DND-41 (cell line): ENCODE data around the gene BCKDHB.
"Not testable (repeated sequence)": the region's sequence is repeated elsewhere in the genome, so short reads cannot be mapped to it uniquely, and the experiment has no call there.

Source experiments
- ATAC-seq: fragments of 200-7000 bp; cut with Tn5 transposase; 3 replicates; pipeline ENCODE4 v1.9.1; 2021; ENCODE audit warnings: low read depth; ENCODE audit not compliant: insufficient read depth
- DNase-seq: peaks from one replicate; pipeline ENCODE4 v3.0.0-alpha.2; 2020
- H2AFZ ChIP-seq: 2 replicates; pipeline ENCODE4 v1.6.0; 2012; ENCODE audit warnings: low read depth, low read length
- H3K27ac ChIP-seq: 2 replicates; pipeline ENCODE4 v1.5.1; 2012; ENCODE audit warnings: low read length, inconsistent platforms
- H3K27me3 ChIP-seq: fragments of 200-600 bp; sonication (generic); 2 replicates; pipeline ENCODE4 v1.6.0; 2012; ENCODE audit warnings: low read length, mild to moderate bottlenecking, inconsistent platforms; ENCODE audit not compliant: insufficient read depth, poor library complexity
- H3K36me3 ChIP-seq: 2 replicates; pipeline ENCODE4 v1.5.1; 2012; ENCODE audit warnings: low read length, inconsistent platforms; ENCODE audit not compliant: insufficient read depth
- H3K4me1 ChIP-seq: 2 replicates; pipeline ENCODE4 v1.5.1; 2012; ENCODE audit warnings: mild to moderate bottlenecking, low read length; ENCODE audit not compliant: insufficient read depth
- H3K4me2 ChIP-seq: 2 replicates; pipeline ENCODE4 v1.6.0; 2012; ENCODE audit warnings: mild to moderate bottlenecking, moderate library complexity, low read length, inconsistent platforms; ENCODE audit not compliant: insufficient read depth
- H3K4me3 ChIP-seq, 2 experiments: fragments of 200-600 bp in 1 of 2; shearing (Covaris generic) in 1 of 2; 2 replicates each; pipeline ENCODE4 v1.5.1; 2012 to 2016; ENCODE audit warnings: inconsistent platforms in 2 of 2, low read length in 2 of 2, mild to moderate bottlenecking in 2 of 2, low read depth in 1 of 2, moderate library complexity in 1 of 2
- H3K79me2 ChIP-seq: 2 replicates; pipeline ENCODE4 v1.6.0; 2012; ENCODE audit warnings: low read length, inconsistent platforms; ENCODE audit not compliant: insufficient read depth
- H3K9ac ChIP-seq: 2 replicates; pipeline ENCODE4 v1.6.0; 2012; ENCODE audit warnings: low read depth, mild to moderate bottlenecking, inconsistent platforms, low read length, moderate library complexity
- H3K9me3 ChIP-seq: 2 replicates; pipeline ENCODE4 v1.5.1; 2012; ENCODE audit warnings: low read length, moderate library complexity, mild to moderate bottlenecking, inconsistent platforms; ENCODE audit not compliant: insufficient read depth, severe bottlenecking
- H4K20me1 ChIP-seq: 2 replicates; pipeline ENCODE4 v1.6.0; 2012; ENCODE audit warnings: low read length; ENCODE audit not compliant: insufficient read depth
- EZH2 ChIP-seq: IDR thresholded peaks from 3 replicates; pipeline ENCODE4 v1.6.1; 2012; ENCODE audit warnings: borderline replicate concordance, low read depth, mild to moderate bottlenecking, moderate library complexity, low read length, inconsistent platforms; ENCODE audit not compliant: severe bottlenecking
- TF ChIP-seq, protein P1 (sequence below): IDR thresholded peaks from 2 replicates; pipeline ENCODE4 v1.5.1; 2012; ENCODE audit warnings: borderline replicate concordance, low read length, moderate library complexity, mild to moderate bottlenecking; ENCODE audit not compliant: poor library complexity, severe bottlenecking; ENCODE audit errors: extremely low read depth

Gene BCKDHB

DNA sequence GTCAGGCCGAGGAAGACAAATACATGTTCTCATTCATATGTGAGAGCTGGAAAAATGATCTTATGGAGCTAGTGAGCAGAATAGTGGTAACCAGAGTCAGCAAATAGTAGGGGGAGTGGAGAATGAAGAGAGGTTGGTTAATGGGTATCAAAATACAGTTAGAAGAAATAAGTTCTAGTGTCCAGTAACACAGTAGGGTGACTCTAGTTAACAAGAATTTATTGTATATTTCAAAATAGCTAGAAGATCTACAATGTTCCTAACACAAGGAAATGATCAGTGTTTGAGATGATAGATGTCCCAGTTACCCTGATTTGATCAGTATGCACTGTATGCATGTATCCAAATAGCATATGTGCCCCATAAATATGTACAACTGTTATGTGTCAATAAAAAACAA, 128.4 kb downstream of the BCKDHB start:
- Histone ChIP-seq H3K36me3 (no peaks in the 10 kb centered on the region), H3K27me3 (no peaks in the 10 kb centered on the region), H3K9ac (no peak overlapping the region), H3K4me1 (no peaks in the 10 kb centered on the region), H3K27ac (no peak overlapping the region), H3K4me2 (no peak overlapping the region), H3K79me2 (no peaks in the 10 kb centered on the region), H3K9me3 (no peaks in the 10 kb centered on the region), H2AFZ (no peak overlapping the region), H4K20me1 (no peaks in the 10 kb centered on the region), H3K4me3 (no peak overlapping the region)
- no peak for DNase-seq
- TF ChIP-seq EZH2 = no peak
- TF ChIP-seq, protein P1, sequence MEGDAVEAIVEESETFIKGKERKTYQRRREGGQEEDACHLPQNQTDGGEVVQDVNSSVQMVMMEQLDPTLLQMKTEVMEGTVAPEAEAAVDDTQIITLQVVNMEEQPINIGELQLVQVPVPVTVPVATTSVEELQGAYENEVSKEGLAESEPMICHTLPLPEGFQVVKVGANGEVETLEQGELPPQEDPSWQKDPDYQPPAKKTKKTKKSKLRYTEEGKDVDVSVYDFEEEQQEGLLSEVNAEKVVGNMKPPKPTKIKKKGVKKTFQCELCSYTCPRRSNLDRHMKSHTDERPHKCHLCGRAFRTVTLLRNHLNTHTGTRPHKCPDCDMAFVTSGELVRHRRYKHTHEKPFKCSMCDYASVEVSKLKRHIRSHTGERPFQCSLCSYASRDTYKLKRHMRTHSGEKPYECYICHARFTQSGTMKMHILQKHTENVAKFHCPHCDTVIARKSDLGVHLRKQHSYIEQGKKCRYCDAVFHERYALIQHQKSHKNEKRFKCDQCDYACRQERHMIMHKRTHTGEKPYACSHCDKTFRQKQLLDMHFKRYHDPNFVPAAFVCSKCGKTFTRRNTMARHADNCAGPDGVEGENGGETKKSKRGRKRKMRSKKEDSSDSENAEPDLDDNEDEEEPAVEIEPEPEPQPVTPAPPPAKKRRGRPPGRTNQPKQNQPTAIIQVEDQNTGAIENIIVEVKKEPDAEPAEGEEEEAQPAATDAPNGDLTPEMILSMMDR = no peak
- no peak for ATAC-seq

DNA sequence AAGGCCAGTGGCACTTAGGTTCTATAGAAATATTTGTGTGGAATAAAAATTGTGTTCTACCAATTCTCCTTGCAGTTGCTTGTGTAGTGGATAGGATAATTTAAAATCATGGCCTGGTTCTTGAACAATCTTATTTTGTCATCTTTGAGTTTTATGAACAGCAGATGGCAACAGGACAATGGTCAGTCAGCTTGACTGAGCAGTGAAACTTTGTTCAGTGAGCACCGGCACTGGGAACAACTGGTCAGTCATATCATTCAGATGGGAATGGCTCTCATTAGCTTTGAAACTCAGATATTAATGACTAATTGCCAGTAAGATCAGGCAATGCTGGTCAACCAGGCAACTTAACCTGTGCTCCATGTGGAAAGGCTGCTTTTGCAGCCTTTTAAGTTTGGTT, 129.2 kb downstream of the BCKDHB start:
- DNase-seq (no peak), ATAC-seq (no peak)
- Histone ChIP-seq H3K27me3 (no peaks in the 10 kb centered on the region), H3K4me2 (no peak overlapping the region), H3K79me2 (no peaks in the 10 kb centered on the region), H4K20me1 (no peaks in the 10 kb centered on the region), H3K4me3 (no peak overlapping the region), H3K36me3 (no peaks in the 10 kb centered on the region), H2AFZ (no peak overlapping the region), H3K9me3 (no peaks in the 10 kb centered on the region), H3K4me1 (no peaks in the 10 kb centered on the region), H3K9ac (no peak overlapping the region), H3K27ac (no peak overlapping the region)
- no peak for TF ChIP-seq EZH2
- TF ChIP-seq, protein P1 = no peak

DNA sequence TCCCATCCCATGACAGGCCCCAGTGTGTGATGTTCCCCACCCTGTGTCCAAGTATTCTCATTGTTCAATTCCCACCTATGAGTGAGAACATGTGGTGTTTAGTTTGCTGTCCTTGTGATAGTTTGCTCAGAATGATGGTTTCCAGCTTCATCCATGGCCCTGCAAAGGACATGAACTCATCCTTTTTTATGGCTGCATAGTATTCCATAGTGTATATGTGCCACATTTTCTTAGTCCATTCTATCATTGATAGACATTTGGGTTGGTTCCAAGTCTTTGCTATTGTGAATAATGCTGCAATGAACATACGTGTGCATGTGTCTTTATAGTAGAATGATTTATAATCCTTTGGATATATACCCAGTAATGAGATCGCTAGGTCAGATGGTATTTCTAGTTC, 132.3 kb downstream of the BCKDHB start:
- DNase-seq, H3K36me3 ChIP-seq, H3K4me1 ChIP-seq, H4K20me1 ChIP-seq, H3K4me3 ChIP-seq, H3K79me2 ChIP-seq, H3K27me3 ChIP-seq, H3K4me2 ChIP-seq, ATAC-seq, H2AFZ ChIP-seq, H3K9ac ChIP-seq, H3K27ac ChIP-seq, H3K9me3 ChIP-seq: not testable (repeated sequence)

DNA sequence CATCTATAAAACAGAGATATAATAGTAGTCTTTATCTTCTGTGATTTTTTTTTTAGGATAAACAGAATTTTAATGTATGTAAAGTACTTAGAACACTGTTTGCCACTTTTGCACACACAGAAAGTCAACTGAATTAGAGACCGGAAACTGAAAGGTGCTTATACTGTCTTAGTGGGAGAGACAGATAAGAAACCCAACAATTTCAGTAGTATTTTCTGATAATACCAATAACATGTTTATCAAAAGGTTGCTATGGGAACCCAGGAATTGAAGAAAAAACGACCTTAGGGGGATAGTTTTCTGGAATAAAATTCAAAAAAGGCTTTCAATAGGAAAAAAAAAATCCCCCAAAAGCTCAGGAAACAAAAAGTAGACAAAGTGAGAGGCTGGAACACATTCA, 138.6 kb downstream of the BCKDHB start:
- Histone ChIP-seq H3K27me3 (no peaks in the 10 kb centered on the region), H3K27ac (no peak overlapping the region), H4K20me1 (no peaks in the 10 kb centered on the region), H3K4me1 (no peaks in the 10 kb centered on the region), H3K4me2 (no peak overlapping the region), H3K9me3 (no peaks in the 10 kb centered on the region), H3K4me3 (no peak overlapping the region), H2AFZ (no peak overlapping the region), H3K36me3 (no peaks in the 10 kb centered on the region), H3K79me2 (no peaks in the 10 kb centered on the region), H3K9ac (no peak overlapping the region)
- DNase-seq (no peak), ATAC-seq (no peak)
- no peak for TF ChIP-seq EZH2
- TF ChIP-seq, protein P1 = no peak
